GM21447 (cell line): Measurements from ENCODE around the gene AKR7A2.
"Not testable (repeated sequence)": the region's sequence is repeated elsewhere in the genome, so short reads cannot be mapped to it uniquely, and the experiment has no call there.

Experiments
- ATAC-seq: cut with Tn5 transposase; IDR thresholded peaks from one replicate; pipeline ENCODE4 v1.9.1; 2021; ENCODE audit not compliant: unreplicated experiment

The AKR7A2 gene

DNA sequence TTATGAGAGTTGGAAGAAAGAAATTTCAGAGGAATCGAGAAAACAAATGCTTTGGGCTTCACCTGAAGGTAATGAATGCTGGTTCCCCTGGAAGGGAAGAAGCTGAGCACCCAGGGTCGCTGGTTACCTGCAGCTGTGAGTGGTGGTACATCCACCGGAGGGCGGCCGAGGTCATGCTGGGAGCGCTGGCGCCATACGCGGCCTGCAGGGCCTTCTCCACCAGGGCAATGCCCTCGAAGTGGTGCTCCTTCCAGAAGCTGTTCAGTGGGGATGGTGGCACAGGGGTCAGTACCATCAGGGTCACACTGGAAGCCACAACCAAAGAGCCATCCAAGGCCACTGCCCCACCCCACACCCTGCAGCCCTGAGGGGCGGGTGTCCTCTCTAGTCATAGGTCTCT is 43.5 kb downstream of the AKR7A2 start:
- ATAC-seq, result no peak

DNA sequence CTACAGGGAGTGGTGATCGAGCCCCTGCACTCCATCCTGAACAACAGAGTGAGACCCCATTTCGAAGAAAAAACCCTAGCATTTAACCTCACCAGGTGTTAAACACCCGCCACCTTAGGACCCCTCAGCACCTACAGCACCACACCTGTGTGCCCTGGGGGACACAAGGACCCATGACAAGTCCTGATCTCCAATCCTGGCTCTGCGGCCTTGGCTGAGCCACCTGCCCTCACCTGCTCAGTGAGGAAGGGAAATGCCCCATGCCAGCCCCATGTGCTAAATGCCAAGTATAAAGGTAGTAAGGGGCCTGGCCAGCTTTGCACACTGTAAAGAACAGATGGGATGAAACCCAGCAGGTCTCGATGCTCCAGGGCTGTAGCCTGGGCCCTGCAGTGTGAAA is 49.2 kb downstream of the AKR7A2 start:
- ATAC-seq, result no peak

DNA sequence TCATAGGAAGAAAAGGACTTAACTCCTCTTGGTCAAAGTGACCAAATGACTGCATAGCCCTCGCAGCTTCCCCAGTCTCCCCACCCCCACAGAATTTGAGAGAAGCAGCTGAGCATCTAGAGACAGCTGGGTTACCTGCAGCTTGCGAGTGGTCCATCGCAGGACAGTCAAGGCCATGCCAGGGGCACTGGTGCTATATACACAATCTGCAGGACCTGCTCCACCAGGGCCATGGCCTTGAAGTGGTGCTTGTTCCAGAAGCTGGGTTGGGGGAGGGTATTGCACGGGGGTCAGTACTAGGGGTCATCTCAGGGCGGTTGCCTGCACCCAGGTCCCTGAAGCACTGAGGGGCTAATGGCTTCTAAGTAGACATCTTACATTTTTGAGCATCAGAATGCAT is 49.9 kb downstream of the AKR7A2 start:
- no peak for ATAC-seq

DNA sequence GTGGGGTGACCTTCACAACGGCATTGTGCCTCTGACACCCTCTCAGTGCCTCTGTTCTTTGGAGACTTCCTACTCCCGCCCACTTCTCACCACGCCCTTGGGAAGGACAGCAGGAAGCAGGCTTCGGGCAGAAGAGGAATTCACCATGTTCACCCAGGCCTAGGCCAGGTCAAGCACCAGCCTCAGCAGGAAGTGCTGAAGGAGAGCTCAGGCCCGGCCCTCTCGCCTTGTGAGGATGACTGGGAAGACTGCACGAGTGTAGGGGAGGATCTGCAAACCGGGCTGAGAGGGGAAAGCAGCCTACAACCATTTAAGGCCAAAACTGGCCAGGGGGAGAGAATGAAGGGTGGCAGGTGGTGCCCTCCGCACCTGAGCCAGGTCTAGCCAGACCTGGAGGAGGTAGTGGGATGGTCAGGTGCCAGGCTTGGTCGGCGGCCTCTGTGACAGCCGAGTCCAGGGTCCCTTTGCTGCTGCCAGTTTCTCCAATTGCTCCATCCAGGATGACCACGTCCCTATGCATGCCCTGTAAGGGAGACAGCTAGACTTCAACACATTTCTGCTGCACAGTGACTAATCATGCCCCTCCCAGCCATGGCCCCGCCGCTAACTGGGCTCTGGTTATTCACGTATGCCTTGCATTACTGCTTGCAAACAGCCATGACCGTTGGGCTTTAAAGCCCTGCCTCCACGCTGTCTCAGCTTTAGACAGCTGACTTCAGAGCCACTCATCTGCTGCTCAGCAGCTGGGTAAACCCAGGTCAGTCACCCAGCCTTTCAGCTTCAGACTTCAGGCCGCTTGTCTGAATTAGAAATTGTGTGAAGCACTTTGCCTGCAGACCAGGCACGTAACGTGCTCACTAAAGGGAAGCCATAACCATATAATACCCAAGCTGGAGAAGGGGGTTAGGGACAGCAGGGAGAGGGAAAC is 51.5 kb downstream of the AKR7A2 start:
- ATAC-seq, result no peak

DNA sequence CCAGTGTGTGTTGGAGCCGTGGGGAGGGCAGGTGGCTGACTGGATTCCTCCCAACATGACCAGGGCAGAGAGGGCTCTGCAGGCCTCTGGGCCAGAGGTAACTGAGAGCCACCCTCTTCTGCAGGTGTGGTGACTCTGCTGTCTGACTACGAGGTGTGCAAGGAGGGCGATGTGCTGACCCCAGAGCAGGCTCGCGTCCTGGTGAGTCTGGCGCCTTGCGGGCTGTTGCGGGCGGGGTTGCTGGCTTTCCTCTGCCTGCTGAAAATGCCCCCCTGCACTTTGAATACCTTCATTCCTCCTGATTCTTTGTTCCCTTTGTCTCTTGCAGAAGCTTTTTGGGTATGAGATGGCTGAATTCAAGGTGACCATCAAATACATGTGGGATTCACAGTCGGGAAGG is 53.6 kb downstream of the AKR7A2 start:
- no peak for ATAC-seq

DNA sequence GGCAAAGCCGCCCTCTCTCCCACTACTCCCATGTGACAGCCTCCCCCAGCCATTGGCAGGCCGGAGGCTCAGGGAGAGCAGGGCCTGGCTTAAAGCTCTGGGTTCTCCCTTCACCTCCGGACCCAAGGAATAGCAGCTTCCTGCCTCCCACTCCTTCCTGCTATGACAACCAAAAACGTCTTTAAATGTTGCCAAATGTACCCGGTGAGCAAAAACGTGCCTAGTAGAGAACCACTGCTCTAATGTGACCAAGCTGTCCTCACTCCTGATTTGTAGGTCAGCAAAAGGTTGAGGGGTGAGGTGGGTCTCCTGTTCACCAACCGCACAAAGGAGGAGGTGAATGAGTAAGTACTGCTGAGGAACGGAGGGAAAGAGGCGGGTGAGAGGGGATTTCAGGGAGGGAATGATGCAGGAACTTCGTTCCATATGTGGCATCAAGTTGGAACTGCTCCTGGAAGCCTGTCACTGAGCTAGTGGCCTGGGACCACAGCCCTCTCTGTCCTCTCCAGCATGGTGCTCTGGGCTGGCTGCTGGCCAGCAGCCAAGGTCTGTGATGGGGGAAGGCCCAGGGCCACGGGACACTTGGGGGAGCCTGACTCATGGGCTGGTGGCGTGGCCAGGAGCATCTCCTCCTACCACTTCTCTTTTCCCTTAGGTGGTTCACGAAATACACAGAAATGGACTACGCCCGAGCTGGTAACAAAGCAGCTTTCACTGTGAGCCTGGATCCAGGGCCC is 54.6 kb downstream of the AKR7A2 start:
- ATAC-seq, result no peak

GRCh38 chr1:19256301-19256700 is 55.6 kb downstream of the AKR7A2 start:
- ATAC-seq, result not testable (repeated sequence)

DNA sequence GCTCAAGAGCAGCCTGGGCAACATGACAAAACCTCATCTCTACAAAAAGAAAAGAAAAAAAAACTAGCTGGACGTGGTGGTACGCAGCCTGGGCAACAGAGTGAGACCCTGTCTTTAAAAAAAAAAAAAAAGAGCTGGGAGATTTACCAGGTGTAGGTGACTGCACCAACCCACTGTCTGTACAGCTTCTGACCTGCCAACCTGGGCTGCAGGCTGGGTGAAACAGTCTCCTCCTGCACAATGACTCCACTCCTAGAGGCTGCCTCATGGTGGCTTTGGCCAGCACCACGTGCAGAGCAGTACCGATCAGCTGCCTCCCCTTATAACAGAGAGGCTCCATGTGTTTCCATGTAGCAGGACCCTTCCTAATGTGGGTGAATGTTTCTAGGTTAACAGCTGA is 56.7 kb downstream of the AKR7A2 start:
- ATAC-seq, result no peak

DNA sequence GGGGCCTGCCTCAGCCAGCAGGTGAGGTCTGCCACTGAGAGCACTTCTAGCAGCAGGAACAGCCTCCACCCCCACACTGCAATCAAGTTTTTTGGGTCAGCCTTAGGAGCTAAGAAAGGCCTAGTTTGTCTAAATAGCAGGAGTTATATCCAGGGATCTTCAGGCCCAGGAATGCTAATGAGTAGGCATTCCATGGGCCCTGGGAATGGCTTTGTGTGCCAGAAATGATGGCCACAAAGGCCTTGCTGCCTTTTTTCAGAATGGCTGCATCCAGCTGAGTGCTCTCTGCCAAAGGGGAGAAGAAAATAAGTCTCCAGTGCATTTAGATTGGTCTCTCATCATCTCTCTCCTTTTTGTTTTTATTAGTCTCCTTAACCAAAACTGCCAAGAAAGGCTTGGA is 57.5 kb downstream of the AKR7A2 start:
- no peak for ATAC-seq
